Bronchial epithelial cell (primary cell): ENCODE measurements around the gene AMIGO2. TPM values are rescaled to one million over a fixed set of nuclear protein-coding genes. Genes with fewer than 3 reads are reported as not detected.
A peak's percentile ranks its signal among the peaks of the same experiment; 100 is the strongest.

ENCODE experiments used
- DNase-seq: peaks from one replicate; pipeline ENCODE4 v3.0.0-alpha.2; 2010; ENCODE audit warnings: low read depth
- FAIRE-seq: peaks from 2 replicates; lab custom pipeline; 2011; peaks lifted over from hg19 to GRCh38; lab: Jason Lieb, UNC
- H3K27me3 ChIP-seq: 2 replicates; pipeline ENCODE4 v1.5.1; 2011; ENCODE audit warnings: low read length; ENCODE audit not compliant: control insufficient read depth, insufficient read depth
- H3K36me3 ChIP-seq: 2 replicates; pipeline ENCODE4 v1.5.1; 2011; ENCODE audit warnings: low read length; ENCODE audit not compliant: control insufficient read depth, insufficient read depth
- H3K4me3 ChIP-seq: 2 replicates; pipeline ENCODE4 v1.5.1; 2011; ENCODE audit warnings: mild to moderate bottlenecking, low read depth, low read length, control low read depth
- CTCF ChIP-seq: IDR thresholded peaks from 2 replicates; pipeline ENCODE4 v1.5.1; 2011; ENCODE audit warnings: mild to moderate bottlenecking, moderate library complexity, low read length, control low read depth, inconsistent platforms; ENCODE audit not compliant: insufficient read depth, severe bottlenecking
- total RNA-seq: library from RNA; depleted of rRNA; stranded (reverse); fragments of >200 nt; gene quantifications from 2 replicates; pipeline ENCODE4 v1.2.1, GENCODE V29; 2014

AMIGO2 gene
- total RNA-seq, 1 donor from 2014 or later: 61.1 TPM

DNA sequence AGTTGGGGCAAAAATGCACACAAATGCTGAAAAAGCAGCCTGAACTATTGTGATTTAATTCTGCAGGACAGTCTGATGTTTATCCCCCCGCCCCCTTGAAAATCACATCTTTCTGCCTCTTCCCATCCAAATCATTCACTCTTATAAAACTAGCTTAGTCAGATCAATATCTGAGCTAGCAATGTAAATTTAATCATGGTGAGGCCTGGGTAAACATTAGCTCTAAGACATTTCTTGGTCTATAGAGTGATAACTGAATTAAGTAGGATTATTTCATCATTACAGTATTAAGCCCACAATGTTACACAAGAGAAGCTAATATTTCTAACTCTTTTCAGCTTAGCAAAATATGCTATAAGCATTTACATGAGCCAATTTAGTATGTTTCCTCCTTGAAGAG lies 9.4 kb downstream of the AMIGO2 start:
- Histone ChIP-seq H3K27me3 (no peaks in the 10 kb centered on the region), H3K36me3 (no peaks in the 10 kb centered on the region), H3K4me3 (no peak overlapping the region)
- FAIRE-seq (no peak), DNase-seq (no peak)
- TF ChIP-seq CTCF: no peak

GRCh38 chr12:47068539-47068938 lies 11.2 kb downstream of the AMIGO2 start:
- FAIRE-seq (no peak), DNase-seq (no peak)
- H3K27me3 ChIP-seq: no peaks in the 10 kb centered on the region
- no peak for TF ChIP-seq CTCF
- no peak overlapping the region for H3K4me3 ChIP-seq
- H3K36me3 ChIP-seq: no peaks in the 10 kb centered on the region

GRCh38 chr12:47067771-47068431 lies 11.9 kb downstream of the AMIGO2 start:
- FAIRE-seq: no peak
- no peak for TF ChIP-seq CTCF
- H3K4me3 ChIP-seq: no peak overlapping the region
- DNase-seq: no peak
- H3K36me3 ChIP-seq: no peaks in the 10 kb centered on the region
- no peaks in the 10 kb centered on the region for H3K27me3 ChIP-seq

- no peak for FAIRE-seq
- TF ChIP-seq CTCF: no peak
Observed at GRCh38 chr12:47067176-47067575, 12.6 kb downstream of the AMIGO2 start.

GRCh38 chr12:47066278-47067025 lies 13.3 kb downstream of the AMIGO2 start:
- no peak for TF ChIP-seq CTCF
- no peaks in the 10 kb centered on the region for H3K36me3 ChIP-seq
- DNase-seq (peak; percentile 45), FAIRE-seq (no peak)
- no peaks in the 10 kb centered on the region for H3K27me3 ChIP-seq
- H3K4me3 ChIP-seq: no peak overlapping the region

More at GRCh38 chr12:47067176-47067575, 12.6 kb downstream of the AMIGO2 start:
- H3K36me3 ChIP-seq: no peaks in the 10 kb centered on the region
- no peak overlapping the region for H3K4me3 ChIP-seq
- DNase-seq: no peak
- no peaks in the 10 kb centered on the region for H3K27me3 ChIP-seq
